OCI-LY3 (cell line): ENCODE data around the gene MALAT1.

Experiments used
- EZH2phosphoT487 ChIP-seq: fragments of 200-600 bp; shearing (Covaris generic); IDR thresholded peaks from 2 replicates; pipeline ENCODE4 v1.6.1; 2018; ENCODE audit warnings: antibody characterized with exemption, mixed run types, low read depth
- TF ChIP-seq, protein P1 (sequence below): fragments of 200-600, 300-600 bp; sonication (generic); IDR thresholded peaks from 2 replicates; pipeline ENCODE4 v1.5.1; 2014; ENCODE audit warnings: antibody characterized with exemption, low read length, low read depth

DNA sequence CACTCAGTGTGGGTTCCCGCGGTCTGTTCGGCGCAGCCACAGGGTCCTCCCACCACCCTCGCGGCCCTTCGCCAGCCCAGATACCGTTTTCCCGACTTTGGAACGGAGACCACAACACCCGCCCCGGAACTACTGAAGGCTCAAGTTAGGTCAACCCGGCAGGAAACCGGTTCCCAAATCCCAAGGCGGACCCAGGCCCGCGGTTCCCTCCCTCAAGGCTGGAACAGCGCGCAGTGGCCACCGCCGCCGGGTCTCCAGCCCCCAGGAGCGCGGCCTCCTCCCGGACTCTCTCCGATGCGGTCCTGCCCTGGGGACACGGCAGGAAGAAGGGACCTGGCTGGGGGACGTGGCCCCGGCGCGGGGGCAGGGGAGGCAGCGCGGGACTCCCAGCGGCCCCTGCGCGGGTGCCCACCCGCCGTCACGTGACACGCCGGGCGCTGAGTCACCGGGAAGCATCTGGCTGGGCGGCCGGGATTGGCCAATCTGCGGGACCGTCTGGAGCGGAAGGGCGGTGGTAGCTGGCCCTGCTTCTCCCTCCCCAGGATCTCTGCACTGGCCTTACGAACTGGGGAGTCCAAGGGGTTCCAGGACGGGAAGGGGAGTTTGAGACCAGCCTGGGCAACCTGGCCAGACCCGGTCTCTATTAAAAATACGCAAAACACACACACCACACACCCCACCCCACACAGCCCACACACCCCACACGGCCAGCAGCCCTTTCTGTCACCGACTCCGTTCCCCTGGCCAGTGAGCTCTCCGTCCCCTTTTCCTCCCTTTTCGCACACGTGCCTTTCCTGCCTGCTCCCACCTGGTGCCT lies 21.5 kb upstream of the MALAT1 start:
- TF ChIP-seq, protein P1, sequence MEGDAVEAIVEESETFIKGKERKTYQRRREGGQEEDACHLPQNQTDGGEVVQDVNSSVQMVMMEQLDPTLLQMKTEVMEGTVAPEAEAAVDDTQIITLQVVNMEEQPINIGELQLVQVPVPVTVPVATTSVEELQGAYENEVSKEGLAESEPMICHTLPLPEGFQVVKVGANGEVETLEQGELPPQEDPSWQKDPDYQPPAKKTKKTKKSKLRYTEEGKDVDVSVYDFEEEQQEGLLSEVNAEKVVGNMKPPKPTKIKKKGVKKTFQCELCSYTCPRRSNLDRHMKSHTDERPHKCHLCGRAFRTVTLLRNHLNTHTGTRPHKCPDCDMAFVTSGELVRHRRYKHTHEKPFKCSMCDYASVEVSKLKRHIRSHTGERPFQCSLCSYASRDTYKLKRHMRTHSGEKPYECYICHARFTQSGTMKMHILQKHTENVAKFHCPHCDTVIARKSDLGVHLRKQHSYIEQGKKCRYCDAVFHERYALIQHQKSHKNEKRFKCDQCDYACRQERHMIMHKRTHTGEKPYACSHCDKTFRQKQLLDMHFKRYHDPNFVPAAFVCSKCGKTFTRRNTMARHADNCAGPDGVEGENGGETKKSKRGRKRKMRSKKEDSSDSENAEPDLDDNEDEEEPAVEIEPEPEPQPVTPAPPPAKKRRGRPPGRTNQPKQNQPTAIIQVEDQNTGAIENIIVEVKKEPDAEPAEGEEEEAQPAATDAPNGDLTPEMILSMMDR = no peak
- TF ChIP-seq EZH2phosphoT487 = no peak
